ENCODE measurements around the gene ZNF746. TPM values are rescaled to one million over a fixed set of nuclear protein-coding genes. Genes with fewer than 3 reads are reported as not detected.

The ZNF746 gene
- total and polyA plus RNA-seq, 3 donors from 2014 or later, result 32.1 to 56.7 (median 49.3) TPM

- DNase-seq, result no peak
Measured at GRCh38 chr7:149475121-149476045, 22.2 kb downstream of the ZNF746 start.

GRCh38 chr7:149474309-149475120, 23.1 kb downstream of the ZNF746 start:
- H3K9me3 ChIP-seq, result no peaks in the 10 kb centered on the region
- peak overlapping the region; percentile 26 for H3K4me3 ChIP-seq
- no peak overlapping the region for H3K27ac ChIP-seq
- peak; percentile 23 for DNase-seq
- H3K4me1 ChIP-seq, result no peaks in the 10 kb centered on the region
- TF ChIP-seq POLR2A (IDR thresholded peaks at IDR 0.05) (no peak), CTCF (IDR thresholded peaks at IDR 0.05) (no peak)
- intact Hi-C loops (cut with DNase I; ENCODE audit: low total_unique reads), result no loop called here
- H3K36me3 ChIP-seq (ENCODE audit: low read depth, missing control alignments), result no peaks in the 10 kb centered on the region
- no peaks in the 10 kb centered on the region for H3K27me3 ChIP-seq
- 62 to 85% methylated on average over 31 to 60 of the region's 77 CpGs for WGBS, 2 donors

More at GRCh38 chr7:149475121-149476045, 22.2 kb downstream of the ZNF746 start:
- H3K4me1 ChIP-seq, result no peaks in the 10 kb centered on the region
- no peaks in the 10 kb centered on the region for H3K9me3 ChIP-seq
- WGBS, 2 donors, result 72 to 87% methylated on average over 15 to 21 of the region's 21 CpGs
- no peaks in the 10 kb centered on the region for H3K27me3 ChIP-seq
- TF ChIP-seq POLR2A (IDR thresholded peaks at IDR 0.05), result no peak
- TF ChIP-seq CTCF (IDR thresholded peaks at IDR 0.05), result no peak
- no peak overlapping the region for H3K27ac ChIP-seq
- intact Hi-C loops (cut with DNase I; ENCODE audit: low total_unique reads), result no loop called here
- H3K36me3 ChIP-seq (ENCODE audit: low read depth, missing control alignments), result no peaks in the 10 kb centered on the region
- peak overlapping the region; percentile 26 for H3K4me3 ChIP-seq

- intact Hi-C loops (cut with DNase I; ENCODE audit: low total_unique reads), result no loop called here
- H3K36me3 ChIP-seq (ENCODE audit: low read depth, missing control alignments), result no peaks in the 10 kb centered on the region
- WGBS, 2 donors, result 83 to 84% methylated on average over 6 of the region's 6 CpGs
- no peak for DNase-seq
- H3K27ac ChIP-seq, result no peak overlapping the region
- H3K9me3 ChIP-seq, result no peaks in the 10 kb centered on the region
- H3K4me1 ChIP-seq, result no peaks in the 10 kb centered on the region
- H3K27me3 ChIP-seq, result no peaks in the 10 kb centered on the region
- TF ChIP-seq POLR2A (IDR thresholded peaks at IDR 0.05) (no peak), CTCF (IDR thresholded peaks at IDR 0.05) (no peak)
- no peak overlapping the region for H3K4me3 ChIP-seq
Measured at GRCh38 chr7:149473251-149473650, 24.4 kb downstream of the ZNF746 start.

- intact Hi-C loops (cut with DNase I; ENCODE audit: low total_unique reads), result no loop called here
- Histone ChIP-seq H3K27me3 (no peaks in the 10 kb centered on the region), H3K4me3 (no peak overlapping the region), H3K9me3 (no peaks in the 10 kb centered on the region), H3K27ac (no peak overlapping the region), H3K36me3 (ENCODE audit: low read depth, missing control alignments) (no peaks in the 10 kb centered on the region), H3K4me1 (no peaks in the 10 kb centered on the region)
- no peak for DNase-seq
- no peak for TF ChIP-seq POLR2A (IDR thresholded peaks at IDR 0.05)
- TF ChIP-seq CTCF (IDR thresholded peaks at IDR 0.05), result no peak
- WGBS, 2 donors, result 97 to 100% methylated on average over 6 of the region's 6 CpGs
Measured at GRCh38 chr7:149471289-149471953, 26.2 kb downstream of the ZNF746 start.

All from testis (tissue), 3 donors.